Stimulated activated CD4-positive, alpha-beta T cell treated with anti-CD3 and anti-CD28 coated beads, Interleukin-4, amount 100 ng/mL, for 4 hours (primary cell): ENCODE measurements around the gene LRRC38.
"Not testable (repeated sequence)": the region's sequence is repeated elsewhere in the genome, so short reads cannot be mapped to it uniquely, and the experiment has no call there.

ENCODE experiments used
- DNase-seq, 2 experiments: peaks; one replicate each; pipeline ENCODE4 v3.0.0-alpha.2; 2020

The LRRC38 gene

GRCh38 chr1:13513895-13514546, at the start of gene LRRC38:
Gene LRRC38 (minus strand): TSS chr1:13514003. CDS start chr1:13513593, 410 bp downstream.
- DNase-seq, result no peak

- not testable (repeated sequence) for DNase-seq
These were observed 49.2 kb upstream of the LRRC38 start for GRCh38 chr1:13562981-13563380.

GRCh38 chr1:13560541-13560940, 46.7 kb upstream of the LRRC38 start:
- no peak for DNase-seq

- no peak for DNase-seq
These were observed 42.5 kb upstream of the LRRC38 start for GRCh38 chr1:13556224-13556764.

GRCh38 chr1:13554798-13555197, 41.0 kb upstream of the LRRC38 start:
- no peak for DNase-seq

- no peak for DNase-seq
These were observed 36.9 kb upstream of the LRRC38 start for GRCh38 chr1:13550663-13551062.

- DNase-seq, result no peak
These were observed 35.7 kb upstream of the LRRC38 start for GRCh38 chr1:13549521-13549920.

GRCh38 chr1:13549021-13549420, 35.2 kb upstream of the LRRC38 start:
- DNase-seq, result no peak

GRCh38 chr1:13548281-13548680, 34.5 kb upstream of the LRRC38 start:
- no peak for DNase-seq

GRCh38 chr1:13546791-13547190, 33.0 kb upstream of the LRRC38 start:
- no peak for DNase-seq

GRCh38 chr1:13544221-13544556, 30.4 kb upstream of the LRRC38 start:
- no peak for DNase-seq

- no peak for DNase-seq
These were observed 29.8 kb upstream of the LRRC38 start for GRCh38 chr1:13543451-13544220.

GRCh38 chr1:13541435-13542215, 27.8 kb upstream of the LRRC38 start:
- DNase-seq, result no peak

- no peak for DNase-seq
These were observed 27.1 kb upstream of the LRRC38 start for GRCh38 chr1:13540866-13541265.

- DNase-seq, result no peak
These were observed 25.9 kb upstream of the LRRC38 start for GRCh38 chr1:13539683-13540082.

- no peak for DNase-seq
These were observed 25.0 kb upstream of the LRRC38 start for GRCh38 chr1:13538832-13539231.

- no peak for DNase-seq
These were observed 22.8 kb upstream of the LRRC38 start for GRCh38 chr1:13536571-13536970.

GRCh38 chr1:13535227-13535626, 21.4 kb upstream of the LRRC38 start:
- no peak for DNase-seq

- DNase-seq, result no peak
These were observed 14.5 kb upstream of the LRRC38 start for GRCh38 chr1:13528320-13528719.

GRCh38 chr1:13523780-13524477, 10.1 kb upstream of the LRRC38 start:
- DNase-seq, result no peak

- DNase-seq, result no peak
These were observed 7.2 kb upstream of the LRRC38 start for GRCh38 chr1:13520985-13521384.

- no peak for DNase-seq
These were observed 3.5 kb upstream of the LRRC38 start for GRCh38 chr1:13517193-13517812.
